Putamen (tissue), 1 donor: ENCODE results near the gene ARHGEF40.

Source experiments
- DNase-seq: peaks from one replicate; pipeline ENCODE4 v3.0.0-alpha.2; 2016; ENCODE audit warnings: low spot score

ARHGEF40 gene

GRCh38 chr14:21070083-21070609, at the start of gene ARHGEF40:
TSS of gene ARHGEF40 (plus strand) at chr14:21070304. CDS start at chr14:21070397, 93 bp downstream.
- peak; percentile 84 for DNase-seq

GRCh38 chr14:21020977-21021545, 49.0 kb upstream of the ARHGEF40 start:
- no peak for DNase-seq

GRCh38 chr14:21022686-21023085, 47.4 kb upstream of the ARHGEF40 start:
- DNase-seq: no peak

GRCh38 chr14:21023174-21023573, 46.9 kb upstream of the ARHGEF40 start:
- no peak for DNase-seq

- no peak for DNase-seq
Measured at GRCh38 chr14:21023817-21024584, 46.1 kb upstream of the ARHGEF40 start.

GRCh38 chr14:21024585-21025370, 45.3 kb upstream of the ARHGEF40 start, which contains the start of gene NDRG2:
TSS of gene NDRG2 (minus strand) at chr14:21025061. CDS start at chr14:21023315, 1,746 bp downstream.
- peak; percentile 84 for DNase-seq

GRCh38 chr14:21025371-21026273, 44.5 kb upstream of the ARHGEF40 start:
- peak; percentile 92 for DNase-seq

GRCh38 chr14:21026274-21026987, 43.7 kb upstream of the ARHGEF40 start:
- peak; percentile 97 for DNase-seq

- no peak for DNase-seq
Measured at GRCh38 chr14:21026988-21027315, 43.2 kb upstream of the ARHGEF40 start.

GRCh38 chr14:21029917-21030316, 40.2 kb upstream of the ARHGEF40 start, which contains the start of gene TPPP2:
TSS of gene TPPP2 (plus strand) at chr14:21030217. CDS start at chr14:21030582, 365 bp downstream.
- DNase-seq: no peak

- no peak for DNase-seq
Measured at GRCh38 chr14:21030531-21030930, 39.6 kb upstream of the ARHGEF40 start.

- no peak for DNase-seq
Measured at GRCh38 chr14:21032326-21033132, 37.6 kb upstream of the ARHGEF40 start.

GRCh38 chr14:21033133-21033698, 36.9 kb upstream of the ARHGEF40 start:
- DNase-seq: no peak

GRCh38 chr14:21034707-21035106, 35.4 kb upstream of the ARHGEF40 start, which contains the start of gene RNASE13:
TSS of gene RNASE13 (minus strand) at chr14:21034807. CDS start at chr14:21034288, 519 bp downstream.
- DNase-seq: no peak

GRCh38 chr14:21036751-21037150, 33.4 kb upstream of the ARHGEF40 start:
- no peak for DNase-seq

GRCh38 chr14:21037156-21037555, 32.9 kb upstream of the ARHGEF40 start:
- DNase-seq: no peak

GRCh38 chr14:21038441-21039422, 31.4 kb upstream of the ARHGEF40 start:
- peak; percentile 89 for DNase-seq
